ENCODE measurements around the gene DYDC1.
"Not testable (repeated sequence)": the region's sequence is repeated elsewhere in the genome, so short reads cannot be mapped to it uniquely, and the experiment has no call there.

The DYDC1 gene

GRCh38 chr10:80344276-80344675 lies 12.3 kb downstream of the DYDC1 start:
- no peak for DNase-seq (ENCODE audit: low read depth, low spot score)

- no peak for DNase-seq (ENCODE audit: low read depth, low spot score)
Measured at GRCh38 chr10:80333983-80334382, 22.6 kb downstream of the DYDC1 start.

GRCh38 chr10:80324891-80325364 lies 31.6 kb downstream of the DYDC1 start:
- DNase-seq (ENCODE audit: low read depth, low spot score): no peak

- peak; percentile 2 for DNase-seq (ENCODE audit: low read depth, low spot score)
Measured at GRCh38 chr10:80324086-80324485, 32.5 kb downstream of the DYDC1 start.

- DNase-seq (ENCODE audit: low read depth, low spot score): no peak
Measured at GRCh38 chr10:80323311-80323710, 33.2 kb downstream of the DYDC1 start.

GRCh38 chr10:80322711-80323110 lies 33.8 kb downstream of the DYDC1 start:
- DNase-seq (ENCODE audit: low read depth, low spot score): no peak

GRCh38 chr10:80322158-80322557 lies 34.4 kb downstream of the DYDC1 start:
- DNase-seq (ENCODE audit: low read depth, low spot score): no peak

GRCh38 chr10:80321183-80321582 lies 35.4 kb downstream of the DYDC1 start:
- DNase-seq (ENCODE audit: low read depth, low spot score): no peak

GRCh38 chr10:80320377-80320776 lies 36.2 kb downstream of the DYDC1 start:
- DNase-seq (ENCODE audit: low read depth, low spot score): no peak

GRCh38 chr10:80319725-80320290 lies 36.7 kb downstream of the DYDC1 start:
- no peak for DNase-seq (ENCODE audit: low read depth, low spot score)

GRCh38 chr10:80319318-80319717 lies 37.2 kb downstream of the DYDC1 start:
- no peak for DNase-seq (ENCODE audit: low read depth, low spot score)

GRCh38 chr10:80318742-80319141 lies 37.8 kb downstream of the DYDC1 start:
- DNase-seq (ENCODE audit: low read depth, low spot score): no peak

GRCh38 chr10:80315391-80315790 lies 41.2 kb downstream of the DYDC1 start:
- no peak for DNase-seq (ENCODE audit: low read depth, low spot score)

GRCh38 chr10:80313523-80313922 lies 43.0 kb downstream of the DYDC1 start:
- DNase-seq (ENCODE audit: low read depth, low spot score): no peak

- DNase-seq (ENCODE audit: low read depth, low spot score): not testable (repeated sequence)
Measured at GRCh38 chr10:80305989-80306388, 50.6 kb downstream of the DYDC1 start.

GRCh38 chr10:80296942-80297341 lies 59.6 kb downstream of the DYDC1 start:
- no peak for DNase-seq (ENCODE audit: low read depth, low spot score)

- DNase-seq (ENCODE audit: low read depth, low spot score): no peak
Measured at GRCh38 chr10:80292607-80293239, 63.8 kb downstream of the DYDC1 start.

- no peak for DNase-seq (ENCODE audit: low read depth, low spot score)
Measured at GRCh38 chr10:80290474-80291220, 65.9 kb downstream of the DYDC1 start.

- DNase-seq (ENCODE audit: low read depth, low spot score): no peak
Measured at GRCh38 chr10:80289451-80290287, 66.9 kb downstream of the DYDC1 start, which contains the start of gene MAT1A. TSS of gene MAT1A (minus strand) at chr10:80289658. CDS start at chr10:80289423, 235 bp downstream.

- no peak for DNase-seq (ENCODE audit: low read depth, low spot score)
Measured at GRCh38 chr10:80288849-80289248, 67.7 kb downstream of the DYDC1 start.

Data from astrocyte of the hippocampus (primary cell).